Anterior cingulate cortex (tissue), 58 donors: Measurements from ENCODE around the gene POLR3E.
"Not testable (repeated sequence)": the region's sequence is repeated elsewhere in the genome, so short reads cannot be mapped to it uniquely, and the experiment has no call there.

ENCODE experiments used
- DNase-seq, 58 donors: peaks; one replicate each; lab custom pipeline; 2025; lab: John Stamatoyannopoulos, UW

POLR3E gene

DNA sequence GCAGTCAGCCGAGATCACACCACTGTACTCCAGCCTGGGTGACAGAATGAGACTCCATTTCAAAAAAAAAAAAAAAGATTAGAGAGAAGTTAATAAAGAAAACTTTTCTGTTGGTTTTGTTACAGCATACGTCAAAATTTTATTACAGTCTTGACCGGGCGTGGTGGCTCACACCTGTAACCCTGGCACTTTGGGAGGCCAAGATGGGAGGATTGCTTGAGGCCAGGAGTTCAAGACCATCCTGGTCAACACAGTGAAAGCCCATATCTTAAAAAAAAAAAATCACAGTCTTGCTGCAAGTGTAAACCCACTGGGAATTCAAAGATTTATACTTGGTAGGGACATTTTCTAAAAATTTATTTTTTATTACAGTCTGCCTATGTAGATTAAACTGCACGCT, 6.2 kb upstream of the POLR3E start:
- no peak for DNase-seq

DNA sequence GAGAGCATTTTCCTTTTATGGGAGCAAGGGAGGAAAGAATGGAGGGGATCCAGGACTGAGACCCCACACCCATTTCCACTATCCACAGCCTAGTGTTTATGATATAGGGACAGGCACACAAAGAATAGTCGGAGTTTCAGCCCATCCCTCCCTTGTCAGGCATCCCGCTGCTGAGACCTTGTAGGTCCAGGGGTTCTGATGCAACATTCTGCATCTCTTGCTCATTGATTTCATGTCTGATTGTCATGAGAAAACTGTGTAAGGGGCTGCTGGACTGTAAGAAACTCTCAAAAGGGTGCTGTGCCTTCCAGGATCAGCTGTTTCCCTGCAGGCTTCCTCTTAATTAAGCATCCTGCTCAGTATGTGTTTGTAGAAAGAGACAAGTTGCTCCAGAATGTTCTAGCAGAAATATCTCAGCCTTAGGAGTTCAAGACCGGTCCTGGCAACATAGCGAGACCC, 5.3 kb upstream of the POLR3E start:
- no peak for DNase-seq

DNA sequence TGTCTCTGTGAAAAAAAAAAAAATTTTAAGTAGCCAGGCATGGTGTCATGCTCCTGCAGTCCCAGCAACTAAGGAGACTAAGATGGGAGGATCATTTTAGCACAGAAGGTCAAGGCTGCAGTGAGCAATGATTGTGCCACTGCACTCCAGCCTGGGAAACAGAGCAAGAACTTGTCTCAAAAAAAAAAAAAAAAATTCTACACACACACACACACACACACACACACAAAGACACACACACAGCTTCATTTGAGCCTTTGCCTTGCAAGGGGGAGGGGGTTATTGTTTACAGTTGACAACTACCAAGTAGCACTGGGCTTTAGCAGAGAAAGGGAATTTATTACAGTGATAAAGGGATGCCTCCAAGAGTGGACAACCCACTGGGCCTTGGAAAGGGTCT, 4.9 kb upstream of the POLR3E start:
- DNase-seq: no peak

DNA sequence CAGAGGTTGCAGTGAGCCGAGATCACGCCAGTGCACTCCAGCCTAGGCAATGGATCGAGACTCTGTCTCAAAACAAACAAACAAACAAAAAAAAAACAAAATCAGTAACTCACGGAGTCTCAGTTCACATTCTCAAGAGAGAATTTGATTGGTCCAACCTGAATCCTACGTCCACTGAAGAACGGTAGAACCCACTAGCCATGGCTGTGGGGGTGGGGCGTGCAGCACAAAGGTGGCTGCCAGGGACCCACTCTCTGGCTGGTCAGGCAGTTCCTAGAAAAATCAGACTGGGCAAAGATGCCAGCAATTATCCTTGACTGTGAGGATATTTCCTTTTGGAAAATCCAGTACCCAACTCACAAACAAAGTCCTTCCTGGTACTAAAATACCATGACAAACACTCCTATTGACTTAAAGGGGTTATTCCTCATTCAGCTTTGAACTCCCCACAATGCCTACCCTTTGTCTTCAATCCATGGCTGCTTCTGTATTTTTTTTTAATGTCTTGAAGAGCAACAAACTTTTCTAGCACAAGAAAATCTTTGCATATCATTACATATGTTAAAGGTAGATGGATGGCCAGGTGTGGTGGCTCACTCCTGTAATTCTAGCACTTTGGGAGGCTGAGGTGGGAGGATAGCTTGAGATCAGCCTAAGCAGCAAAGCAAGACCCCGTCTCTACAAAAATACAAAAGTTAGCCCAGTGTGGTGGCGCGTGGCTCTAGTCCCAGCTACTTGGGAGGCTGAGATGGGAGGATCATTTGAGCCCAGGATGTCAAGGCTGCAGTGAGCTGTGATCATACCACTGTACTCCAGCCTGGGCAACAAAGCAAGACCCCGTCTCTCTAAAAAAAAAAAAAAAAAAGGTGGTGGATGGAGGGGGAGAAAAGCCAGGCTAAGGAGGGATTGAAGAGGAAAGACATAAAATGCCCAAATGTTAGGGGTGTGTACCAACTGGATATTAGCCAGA, 3.8 kb upstream of the POLR3E start:
- no peak for DNase-seq

DNA sequence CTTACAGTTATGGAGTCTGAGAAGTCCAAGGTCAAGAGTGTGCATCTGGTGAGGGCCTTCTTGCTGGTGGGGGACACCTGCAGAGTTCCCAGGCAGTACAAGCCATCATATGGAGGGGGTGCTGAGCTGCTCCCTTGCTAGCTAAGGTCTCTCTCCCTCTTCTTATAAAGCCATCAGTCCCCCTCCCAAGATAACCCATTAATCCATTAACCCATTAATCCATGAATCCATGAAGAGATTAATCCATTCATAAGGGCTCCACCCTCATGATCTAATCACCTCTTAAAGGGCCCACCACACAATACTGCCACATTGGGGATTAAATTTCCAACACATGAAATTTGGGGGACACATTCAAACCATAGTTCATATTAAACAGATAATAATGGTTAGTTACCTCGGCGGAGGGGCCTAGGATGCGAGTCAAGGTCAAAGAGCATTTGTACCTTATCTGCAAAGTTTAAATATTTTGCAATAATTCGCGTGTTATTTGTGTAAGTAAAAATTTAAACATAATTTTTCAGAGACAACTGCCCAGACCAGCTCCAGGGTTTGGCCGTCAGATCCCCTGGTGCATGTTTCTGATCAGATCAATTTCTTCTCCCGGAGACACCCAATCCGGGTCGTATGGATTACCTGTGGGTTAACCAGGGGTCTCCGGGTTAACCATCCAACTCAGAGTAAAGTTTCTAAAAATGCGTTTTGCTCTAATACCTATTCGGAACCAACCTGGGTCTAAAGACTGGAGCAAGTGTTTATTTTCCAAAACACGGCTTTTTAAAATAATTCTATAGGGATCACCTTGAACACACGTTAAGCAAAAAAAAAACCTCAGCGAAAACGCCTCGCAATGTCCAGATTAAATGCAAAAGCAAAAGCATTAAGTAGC, 740 bp upstream of the POLR3E start:
- DNase-seq: peak in 1 of 58 donors; percentile 23

DNA sequence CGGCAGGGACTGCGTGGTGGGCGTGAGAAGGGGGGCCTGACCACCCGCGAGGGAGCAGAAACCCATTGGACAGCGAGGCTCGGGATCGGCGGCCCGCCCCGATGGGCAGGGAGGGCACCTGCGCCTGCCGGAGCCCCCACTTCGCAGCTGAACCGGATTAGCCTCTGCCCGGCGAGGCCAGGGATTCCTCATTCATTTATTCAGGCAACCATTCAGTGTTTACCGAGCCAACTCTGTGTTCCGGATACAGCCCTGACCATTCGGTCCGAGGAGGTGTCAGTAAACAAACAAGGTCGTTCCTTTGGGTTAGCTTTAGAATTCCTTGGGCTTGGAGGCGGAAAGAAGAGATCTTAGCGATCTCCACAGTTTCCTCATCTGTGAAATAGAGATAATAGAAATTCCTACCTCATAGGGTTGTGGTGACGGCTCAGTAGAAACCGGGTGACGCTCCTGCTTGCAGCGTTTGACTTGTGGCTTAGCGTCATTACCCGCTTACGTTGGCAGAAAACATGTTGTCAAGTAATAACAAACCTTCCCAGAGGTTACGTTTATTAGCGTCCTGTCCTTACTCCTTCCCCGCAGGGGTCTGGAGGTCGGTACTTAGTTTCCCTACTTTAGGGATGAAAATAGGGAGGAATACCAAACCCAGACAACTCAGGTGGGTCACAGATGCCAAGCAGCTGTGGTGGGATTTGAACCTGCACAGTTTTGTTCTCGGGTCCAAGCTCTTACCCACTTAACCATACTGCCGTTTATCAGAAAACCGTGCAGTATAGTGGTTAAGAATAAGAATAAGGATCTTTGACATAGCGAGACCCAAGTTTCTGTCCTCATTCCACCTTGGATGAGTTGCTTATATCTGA, 893 bp downstream of the POLR3E start:
- peak in 52 of 58 donors; percentile 2 to 84 (median 41) for DNase-seq

DNA sequence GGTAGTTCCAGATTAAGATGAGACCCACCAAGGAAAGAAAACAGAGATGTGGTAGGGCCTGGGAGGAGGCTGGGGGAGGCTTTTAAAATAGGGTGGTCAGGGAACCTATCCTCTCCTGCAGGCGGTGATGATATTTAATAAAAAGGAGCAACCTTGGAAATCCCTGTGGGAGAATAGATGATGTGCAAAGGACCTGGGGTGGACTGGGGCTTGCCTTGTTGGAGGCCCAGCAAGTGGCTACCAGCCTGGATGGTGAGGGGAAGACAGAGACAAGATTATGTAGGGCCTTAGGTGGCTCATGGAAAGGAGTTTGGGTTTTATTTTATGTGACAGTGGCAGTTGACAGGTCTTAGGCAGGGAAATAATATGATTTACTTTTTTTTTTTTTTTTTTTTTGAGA, 1.8 kb downstream of the POLR3E start:
- no peak for DNase-seq

DNA sequence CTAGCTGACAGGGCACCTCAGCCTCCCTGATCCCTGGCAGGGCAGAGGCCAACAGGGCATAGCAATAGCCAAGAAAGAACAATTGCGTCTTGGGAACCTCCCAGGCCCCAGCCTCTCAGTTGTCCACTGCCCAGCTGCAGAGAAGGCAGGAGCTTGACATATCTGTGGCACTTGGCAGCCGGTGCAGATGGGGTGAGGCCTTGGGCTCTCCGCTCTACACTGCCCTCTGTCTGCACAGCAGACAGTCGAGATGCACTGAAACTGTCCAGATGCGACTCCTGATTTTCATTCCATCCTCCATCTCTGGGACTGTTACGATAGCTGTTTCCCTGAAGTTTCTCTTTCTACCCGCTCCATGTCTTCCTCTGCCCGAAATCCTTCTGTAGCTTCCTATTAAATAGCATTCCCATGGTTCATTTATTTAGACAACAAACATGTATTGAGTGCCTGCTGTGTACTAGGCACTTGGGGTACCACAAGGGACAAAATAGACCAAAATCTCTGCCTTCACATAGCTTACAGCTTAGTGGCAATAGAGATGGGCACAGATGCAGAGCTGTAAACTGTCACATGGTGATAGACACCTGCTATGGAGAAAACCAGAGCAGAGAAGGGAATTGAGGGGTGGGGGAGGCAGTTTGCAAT, 3.3 kb downstream of the POLR3E start:
- DNase-seq: peak in 54 of 58 donors; percentile 1 to 85 (median 48)

DNA sequence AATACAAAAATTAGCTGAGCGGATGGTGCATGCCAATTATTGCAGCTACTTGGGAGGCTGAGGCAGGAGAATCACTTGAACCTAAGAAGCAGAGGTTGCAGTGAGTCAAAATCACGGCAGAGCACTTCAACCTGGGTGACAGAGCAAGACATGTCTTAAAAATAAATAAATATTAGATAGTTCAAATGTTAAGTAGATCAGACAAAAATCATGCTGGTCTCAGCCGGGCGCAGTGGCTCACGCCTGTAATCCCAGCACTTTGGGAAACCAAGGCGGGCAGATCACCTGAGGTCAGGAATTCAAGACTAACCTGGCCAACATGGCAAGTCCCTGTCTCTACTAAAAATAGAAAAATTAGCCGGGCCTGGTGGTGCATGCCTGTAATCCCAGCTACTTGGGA, 4.2 kb downstream of the POLR3E start:
- DNase-seq: not testable (repeated sequence)

DNA sequence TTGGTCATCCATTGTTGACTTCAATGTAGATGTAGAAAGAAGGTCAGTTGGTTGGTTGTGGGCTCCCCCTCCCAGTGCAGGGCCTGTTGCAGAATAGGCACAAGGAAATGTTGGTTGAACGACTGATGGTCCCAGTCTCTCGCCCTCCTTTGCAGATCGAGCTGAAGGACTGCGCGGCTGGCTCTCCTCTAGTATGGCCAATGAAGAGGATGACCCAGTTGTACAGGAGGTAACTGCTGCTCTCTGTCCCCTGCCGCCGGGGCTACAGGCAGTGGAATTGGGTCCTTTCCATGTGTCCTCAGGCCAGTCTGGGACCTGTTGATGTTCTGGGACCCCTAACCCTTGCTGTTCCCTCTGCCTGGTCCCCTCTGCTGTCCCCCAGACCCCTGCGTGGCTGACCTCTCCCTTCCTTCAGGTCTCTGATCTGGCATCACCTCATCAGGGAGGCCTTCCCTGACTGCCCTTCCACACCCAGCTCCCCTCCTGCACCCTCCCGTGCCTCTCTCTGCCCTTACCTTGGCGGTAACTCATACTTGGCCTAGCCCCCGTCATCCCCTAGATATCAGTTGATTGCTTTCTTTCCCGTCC, 5.7 kb downstream of the POLR3E start:
- DNase-seq: no peak

DNA sequence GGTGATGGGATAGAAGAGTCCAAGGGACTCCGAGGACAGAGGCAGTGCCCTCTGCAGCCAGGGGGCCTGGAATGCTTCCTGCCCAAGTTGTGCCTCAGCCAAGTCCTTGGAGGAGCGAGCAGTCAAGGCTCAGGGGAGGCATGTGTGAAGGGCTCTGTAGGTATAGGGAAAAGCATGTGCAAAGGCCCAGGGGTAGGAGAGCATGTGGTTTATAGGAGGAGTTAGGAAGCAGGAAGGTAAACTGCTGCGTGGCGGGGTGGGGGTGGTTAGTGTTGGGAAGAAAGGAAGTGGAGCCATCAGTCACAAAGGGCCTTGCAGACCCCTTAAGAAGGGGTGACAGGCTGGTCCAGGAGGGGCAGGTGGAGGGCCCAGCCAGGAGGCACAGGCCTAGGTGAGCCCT, 7.2 kb downstream of the POLR3E start:
- no peak for DNase-seq

DNA sequence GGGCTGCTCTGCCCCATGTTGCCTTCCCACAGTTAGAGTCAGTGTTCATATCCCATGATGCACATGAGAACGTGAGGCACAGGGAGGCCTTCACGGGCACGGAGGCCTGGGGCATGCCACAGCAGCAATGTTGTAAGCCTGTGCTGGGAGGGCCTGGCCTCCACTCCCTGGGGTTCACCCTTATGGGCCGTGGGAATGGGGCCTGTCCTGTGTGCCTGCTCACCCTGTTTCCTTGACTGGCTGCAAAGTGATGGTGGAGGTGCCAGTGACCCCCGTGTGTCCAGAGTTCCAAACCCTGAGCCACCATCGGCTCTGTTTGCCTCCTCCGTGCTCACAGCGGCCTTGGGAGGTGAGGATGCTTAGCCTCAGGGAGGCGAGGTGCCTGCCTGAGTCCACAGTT, 9.6 kb downstream of the POLR3E start:
- DNase-seq: no peak

DNA sequence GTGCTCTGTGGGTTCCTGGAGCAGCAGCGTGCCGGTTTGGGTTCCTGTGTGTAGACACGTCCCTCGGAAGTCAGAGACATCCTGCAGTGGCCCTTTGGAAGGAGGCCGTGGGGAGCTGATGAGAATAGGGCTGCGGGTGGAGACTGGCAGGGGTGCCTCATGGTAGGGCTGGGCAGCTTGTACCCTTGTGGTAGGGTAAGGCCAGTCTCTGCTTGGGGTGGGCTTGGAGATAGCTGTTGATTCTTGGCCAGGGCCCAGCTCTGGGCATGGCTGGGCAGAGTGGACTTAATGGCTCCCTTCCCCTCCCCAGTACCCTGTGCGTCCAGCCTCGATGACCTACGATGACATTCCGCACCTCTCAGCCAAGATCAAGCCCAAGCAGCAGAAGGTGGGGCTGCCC, 10.6 kb downstream of the POLR3E start:
- no peak for DNase-seq

DNA sequence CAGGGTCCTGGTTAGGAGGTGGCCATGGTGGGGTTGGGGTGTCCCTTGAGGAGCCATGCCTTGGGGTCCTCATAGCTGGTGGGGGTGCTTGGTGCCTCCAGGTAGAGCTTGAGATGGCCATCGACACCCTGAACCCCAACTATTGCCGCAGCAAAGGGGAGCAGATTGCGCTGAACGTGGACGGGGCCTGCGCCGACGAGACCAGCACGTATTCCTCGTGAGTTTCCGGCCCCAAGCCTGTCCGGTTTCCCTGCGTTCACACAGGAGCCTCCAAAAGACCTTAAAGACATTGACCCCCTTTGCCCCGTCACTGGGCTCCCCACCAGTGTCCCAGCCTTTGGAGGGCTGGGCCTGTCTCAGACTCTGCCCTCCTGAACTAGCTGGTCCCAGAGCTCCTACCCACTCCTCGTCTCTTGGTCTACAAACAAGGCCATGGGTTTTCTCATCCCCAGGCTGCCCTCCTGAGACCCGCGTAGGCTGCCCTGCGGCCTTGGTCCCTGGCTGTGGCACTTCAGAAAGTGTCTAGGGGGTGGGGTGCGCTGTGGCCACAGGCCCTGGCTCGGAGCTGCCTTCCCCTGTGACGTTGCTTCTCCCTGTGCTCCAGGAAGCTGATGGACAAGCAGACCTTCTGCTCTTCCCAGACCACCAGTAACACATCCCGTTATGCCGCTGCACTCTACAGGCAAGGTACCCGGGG, 11.8 kb downstream of the POLR3E start:
- no peak for DNase-seq

DNA sequence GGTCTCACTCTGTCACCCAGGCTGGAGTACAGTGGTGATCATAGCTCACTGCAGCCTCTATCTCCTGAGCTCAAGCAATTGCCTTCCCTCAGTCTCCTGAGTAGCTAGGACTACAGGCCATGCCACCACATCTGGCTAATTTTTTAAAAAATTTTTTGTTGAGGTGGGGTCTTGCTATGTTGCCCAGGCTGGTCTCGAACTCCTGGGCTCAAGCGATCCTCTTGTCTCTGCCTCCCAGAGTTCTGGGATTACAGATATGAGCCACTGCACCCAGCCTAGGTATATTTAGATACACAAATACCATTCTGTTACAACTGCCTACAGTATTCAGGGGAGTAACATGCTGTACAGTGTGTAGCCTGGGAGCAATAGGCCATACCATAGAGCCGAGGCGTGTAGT, 14.3 kb downstream of the POLR3E start:
- no peak for DNase-seq

DNA sequence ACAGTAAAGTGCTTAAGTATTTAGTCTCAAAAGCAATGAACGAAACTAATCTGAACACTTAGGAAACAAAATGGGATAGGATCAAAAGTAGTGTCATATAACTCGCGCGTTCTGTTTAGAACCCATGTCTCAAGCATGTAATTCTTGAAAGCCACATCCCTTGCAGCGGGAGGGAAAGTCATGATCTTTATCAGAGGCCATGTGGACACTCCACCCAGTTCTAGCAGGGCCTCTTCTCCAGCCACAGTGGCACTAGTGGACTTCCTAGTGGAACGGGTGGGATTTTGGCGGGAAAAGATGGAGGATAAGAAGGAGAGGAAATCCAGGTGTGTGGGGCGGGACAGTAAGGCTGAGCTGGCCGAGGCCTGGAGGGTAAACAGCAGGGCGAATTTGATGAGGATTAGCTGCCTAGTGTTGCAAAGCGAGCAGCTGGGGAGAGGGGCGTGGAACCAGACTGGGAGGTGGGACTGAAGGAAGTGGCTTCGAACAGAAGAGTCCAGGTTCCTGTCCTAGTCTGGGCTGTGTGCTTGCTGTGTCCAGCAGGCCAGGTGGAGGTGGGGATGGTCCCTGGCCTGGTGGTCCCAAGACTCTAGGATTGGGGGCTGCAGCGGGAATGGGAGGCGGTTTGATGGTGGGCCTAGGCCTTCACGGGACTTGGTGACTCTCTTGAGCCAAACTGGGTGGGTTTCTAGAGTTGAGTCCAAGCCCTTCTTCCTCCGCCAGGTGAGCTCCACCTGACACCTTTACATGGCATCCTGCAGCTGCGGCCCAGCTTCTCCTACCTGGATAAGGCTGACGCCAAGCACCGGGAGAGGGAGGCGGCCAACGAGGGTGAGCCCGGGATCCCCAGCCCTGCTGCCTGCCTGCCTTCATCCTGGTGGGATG, 15.9 kb downstream of the POLR3E start:
- no peak for DNase-seq

DNA sequence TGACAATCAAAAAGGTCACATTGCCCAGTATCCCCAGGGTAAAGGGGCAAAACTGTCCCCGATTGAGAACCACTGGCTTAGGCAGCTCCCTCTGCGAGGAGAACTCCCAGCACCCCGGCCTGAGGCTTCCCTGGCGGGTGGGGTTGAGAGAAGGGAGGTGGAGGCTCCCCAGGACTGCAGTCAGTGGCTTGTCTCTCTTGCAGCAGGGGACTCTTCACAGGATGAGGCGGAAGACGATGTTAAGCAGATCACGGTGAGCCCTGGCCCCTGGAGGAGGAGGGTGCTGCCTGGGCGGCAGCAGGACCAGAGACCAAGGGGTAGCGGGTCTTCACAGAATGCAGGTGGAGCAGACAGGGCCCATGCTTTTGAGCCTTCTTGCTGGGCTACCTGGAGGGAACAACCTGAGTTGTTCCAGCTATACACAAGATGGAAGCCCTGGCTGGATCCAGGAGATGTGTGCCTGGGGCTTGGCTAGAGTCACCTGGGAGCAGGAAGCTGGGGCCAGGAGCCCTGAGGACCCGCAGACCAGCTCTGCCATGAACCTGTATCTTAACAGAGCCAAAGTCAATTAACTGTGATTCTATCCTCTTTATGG, 16.8 kb downstream of the POLR3E start:
- no peak for DNase-seq
